ENCODE measurements around the gene RNH1.
"Not testable (repeated sequence)": the region's sequence is repeated elsewhere in the genome, so short reads cannot be mapped to it uniquely, and the experiment has no call there.

The RNH1 gene

DNA sequence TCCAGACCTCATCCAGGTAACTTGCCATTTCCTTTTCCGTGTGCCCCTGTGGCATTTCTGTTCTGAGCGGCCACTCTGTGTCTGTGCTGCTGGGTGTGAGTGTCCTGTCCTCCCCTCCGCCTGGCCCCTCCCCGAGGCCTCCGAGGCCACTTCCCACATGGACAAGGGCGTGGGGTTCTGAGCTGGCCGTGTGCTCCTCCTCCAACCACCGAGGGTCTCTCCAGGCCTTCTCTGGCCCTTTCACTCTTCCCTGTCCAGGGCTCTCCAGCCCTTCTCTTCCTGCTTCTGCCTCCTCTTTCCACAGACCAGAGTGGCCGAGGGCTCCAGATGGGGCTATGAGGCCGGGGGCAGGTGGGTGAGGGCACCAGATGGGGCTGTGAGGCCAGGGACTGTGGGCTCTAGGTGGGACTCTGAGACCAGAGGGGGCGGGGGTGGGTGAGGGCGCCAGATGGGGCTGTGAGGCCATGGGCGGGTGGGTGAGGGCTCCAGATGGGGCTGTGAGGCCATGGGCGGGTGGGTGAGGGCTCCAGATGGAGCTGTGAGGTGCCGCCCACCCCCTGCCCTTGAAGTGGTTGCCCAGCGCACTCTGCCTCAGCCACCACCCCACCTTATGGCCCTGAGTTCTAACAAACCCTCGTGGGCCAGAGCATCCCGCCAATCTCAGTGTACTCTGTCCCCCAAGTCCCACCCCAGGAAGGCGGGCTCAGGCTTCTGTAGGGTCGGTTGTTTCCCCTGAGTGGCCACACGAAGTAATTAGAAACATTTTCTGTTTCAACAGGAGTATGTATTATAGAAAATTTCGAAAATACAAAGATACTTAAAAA lies 32.9 kb downstream of the RNH1 start:
- no peak overlapping the region for H3K4me3 ChIP-seq (ENCODE audit: low read depth, low read length)
- DNase-seq (ENCODE audit: low read depth) = no peak
- TF ChIP-seq, protein P1, sequence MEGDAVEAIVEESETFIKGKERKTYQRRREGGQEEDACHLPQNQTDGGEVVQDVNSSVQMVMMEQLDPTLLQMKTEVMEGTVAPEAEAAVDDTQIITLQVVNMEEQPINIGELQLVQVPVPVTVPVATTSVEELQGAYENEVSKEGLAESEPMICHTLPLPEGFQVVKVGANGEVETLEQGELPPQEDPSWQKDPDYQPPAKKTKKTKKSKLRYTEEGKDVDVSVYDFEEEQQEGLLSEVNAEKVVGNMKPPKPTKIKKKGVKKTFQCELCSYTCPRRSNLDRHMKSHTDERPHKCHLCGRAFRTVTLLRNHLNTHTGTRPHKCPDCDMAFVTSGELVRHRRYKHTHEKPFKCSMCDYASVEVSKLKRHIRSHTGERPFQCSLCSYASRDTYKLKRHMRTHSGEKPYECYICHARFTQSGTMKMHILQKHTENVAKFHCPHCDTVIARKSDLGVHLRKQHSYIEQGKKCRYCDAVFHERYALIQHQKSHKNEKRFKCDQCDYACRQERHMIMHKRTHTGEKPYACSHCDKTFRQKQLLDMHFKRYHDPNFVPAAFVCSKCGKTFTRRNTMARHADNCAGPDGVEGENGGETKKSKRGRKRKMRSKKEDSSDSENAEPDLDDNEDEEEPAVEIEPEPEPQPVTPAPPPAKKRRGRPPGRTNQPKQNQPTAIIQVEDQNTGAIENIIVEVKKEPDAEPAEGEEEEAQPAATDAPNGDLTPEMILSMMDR (IDR thresholded peaks at IDR 0.05; ENCODE audit: insufficient read depth, low read depth, low read length, missing control alignments) = no peak

DNA sequence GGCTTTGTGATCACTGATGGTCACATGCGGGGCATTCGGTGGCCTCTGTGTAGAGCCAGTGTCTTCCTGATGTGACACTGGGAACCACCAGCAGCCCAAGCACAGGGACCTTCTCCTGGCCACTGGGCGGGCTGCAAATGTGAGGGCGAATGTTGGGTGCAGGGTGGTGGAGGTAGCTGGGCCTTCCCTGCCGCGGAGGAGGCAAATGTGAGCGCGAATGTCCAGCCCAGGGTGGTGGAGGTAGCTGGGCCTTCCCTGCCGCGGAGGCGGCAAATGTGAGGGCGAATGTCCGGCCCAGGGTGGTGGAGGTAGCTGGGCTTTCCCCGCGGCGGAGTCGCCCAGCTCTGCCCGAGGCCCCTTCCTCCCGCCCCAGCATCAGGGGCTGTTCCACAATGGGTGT lies 33.6 kb downstream of the RNH1 start:
- no peak overlapping the region for H3K4me3 ChIP-seq (ENCODE audit: low read depth, low read length)
- TF ChIP-seq, protein P1 (IDR thresholded peaks at IDR 0.05; ENCODE audit: insufficient read depth, low read depth, low read length, missing control alignments) = no peak
- no peak for DNase-seq (ENCODE audit: low read depth)

DNA sequence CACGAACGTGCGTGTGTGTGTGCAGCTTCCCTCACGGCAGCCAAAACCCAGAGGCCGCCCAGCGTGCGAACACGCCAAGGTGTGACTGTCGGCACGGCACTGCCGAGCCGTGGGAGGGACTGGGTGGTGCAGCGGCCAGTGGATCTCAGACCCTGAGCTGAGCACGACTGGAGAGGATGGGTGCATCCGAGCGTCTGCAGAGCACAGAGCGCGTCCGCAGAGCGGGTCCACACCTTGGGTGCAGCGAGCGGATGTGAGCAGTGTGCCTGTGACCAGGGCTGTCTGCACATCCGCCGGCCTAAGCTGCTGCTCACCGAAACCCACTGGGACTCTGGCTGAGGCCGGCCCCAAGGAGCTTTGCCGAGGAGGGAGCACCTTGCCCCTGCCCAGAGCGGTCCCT lies 34.2 kb downstream of the RNH1 start:
- TF ChIP-seq, protein P1 (IDR thresholded peaks at IDR 0.05; ENCODE audit: insufficient read depth, low read depth, low read length, missing control alignments) = no peak
- no peak overlapping the region for H3K4me3 ChIP-seq (ENCODE audit: low read depth, low read length)
- no peak for DNase-seq (ENCODE audit: low read depth)

- no peak overlapping the region for H3K4me3 ChIP-seq (ENCODE audit: low read depth, low read length)
- TF ChIP-seq, protein P1 (IDR thresholded peaks at IDR 0.05; ENCODE audit: insufficient read depth, low read depth, low read length, missing control alignments) = no peak
Observed at GRCh38 chr11:472272-472671, 34.8 kb downstream of the RNH1 start.

GRCh38 chr11:471468-472145 lies 35.4 kb downstream of the RNH1 start:
- H3K4me3 ChIP-seq (ENCODE audit: low read depth, low read length) = no peak overlapping the region
- DNase-seq (ENCODE audit: low read depth) = no peak
- TF ChIP-seq, protein P1 (IDR thresholded peaks at IDR 0.05; ENCODE audit: insufficient read depth, low read depth, low read length, missing control alignments) = no peak

More at GRCh38 chr11:472272-472671, 34.8 kb downstream of the RNH1 start:
- DNase-seq (ENCODE audit: low read depth) = no peak

- no peak overlapping the region for H3K4me3 ChIP-seq (ENCODE audit: low read depth, low read length)
- no peak for DNase-seq (ENCODE audit: low read depth)
- TF ChIP-seq, protein P1 (IDR thresholded peaks at IDR 0.05; ENCODE audit: insufficient read depth, low read depth, low read length, missing control alignments) = no peak
Observed at GRCh38 chr11:469684-470560, 37.1 kb downstream of the RNH1 start.

DNA sequence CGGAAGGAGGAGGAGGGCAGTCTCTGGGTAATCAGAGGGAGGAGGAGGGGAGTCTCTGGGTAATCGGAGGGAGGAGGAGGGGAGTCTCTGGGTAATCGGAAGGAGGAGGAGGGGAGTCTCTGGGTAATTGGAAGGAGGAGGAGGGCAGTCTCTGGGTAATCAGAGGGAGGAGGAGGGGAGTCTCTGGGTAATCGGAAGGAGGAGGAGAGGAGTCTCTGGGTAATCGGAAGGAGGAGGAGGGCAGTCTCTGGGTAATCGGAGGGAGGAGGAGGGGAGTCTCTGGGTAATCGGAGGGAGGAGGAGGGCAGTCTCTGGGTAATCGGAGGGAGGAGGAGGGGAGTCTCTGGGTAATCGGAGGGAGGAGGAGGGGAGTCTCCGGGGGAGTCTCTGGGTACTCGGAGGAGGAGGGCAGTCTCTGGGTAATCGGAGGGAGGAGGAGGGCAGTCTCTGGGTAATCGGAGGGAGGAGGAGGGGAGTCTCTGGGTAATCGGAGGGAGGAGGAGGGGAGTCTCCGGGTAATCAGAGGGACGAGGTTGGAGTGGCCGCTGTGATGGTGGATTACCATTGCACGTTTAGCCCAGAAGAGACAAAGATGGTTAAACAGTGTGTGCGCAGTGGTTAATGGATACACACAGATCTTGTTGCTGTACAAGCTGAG lies 37.9 kb downstream of the RNH1 start:
- DNase-seq (ENCODE audit: low read depth); H3K4me3 ChIP-seq (ENCODE audit: low read depth, low read length): not testable (repeated sequence)

All from GM12865 (cell line).